MM.1S (cell line): Measurements from ENCODE around the gene CLEC4F.

Experiments
- CTCF ChIP-seq: fragments of 300-600 bp; sonication (generic); IDR thresholded peaks from 2 replicates; pipeline ENCODE4 v1.5.1; 2016; ENCODE audit warnings: antibody characterized with exemption, low read length, mixed read lengths
- EZH2 ChIP-seq: fragments of 300-600 bp; sonication (generic); optimal IDR thresholded peaks from 2 replicates; pipeline ENCODE3; 2017; ENCODE audit warnings: low read depth, mild to moderate bottlenecking, antibody characterized with exemption, low read length, mixed read lengths
- EZH2phosphoT487 ChIP-seq: fragments of 300-600 bp; sonication (generic); IDR thresholded peaks from 2 replicates; pipeline ENCODE4 v1.6.1; 2018; ENCODE audit warnings: antibody characterized with exemption, low read length

- TF ChIP-seq EZH2 (no peak), CTCF (no peak), EZH2phosphoT487 (no peak)
Observed at GRCh38 chr2:70835643-70836042, 15.2 kb upstream of the CLEC4F start, which contains the start of gene CD207.
